Activated CD4-positive, alpha-beta T cell treated with anti-CD3 and anti-CD28 coated beads, Interleukin-2, amount 10 ng/mL, durations not matched to agents 7 days and 5 days (primary cell): ENCODE data around the gene FIS1. TPM values are rescaled to one million over a fixed set of nuclear protein-coding genes. Genes with fewer than 3 reads are reported as not detected.
"Not testable (repeated sequence)": the region's sequence is repeated elsewhere in the genome, so short reads cannot be mapped to it uniquely, and the experiment has no call there.

Experiments used
- CTCF ChIA-PET: fragments of 350-600 bp; sonication (Branson Sonifier 250); formaldehyde crosslinking; loops from one replicate; lab custom pipeline; 2021; ENCODE audit warnings: antibody characterized with exemption; lab: Charles Lee
- POLR2A ChIA-PET: fragments of 350-600 bp; sonication (Branson Sonifier 250); formaldehyde crosslinking; loops from one replicate; lab custom pipeline; 2021; ENCODE audit warnings: antibody characterized with exemption; lab: Charles Lee
- DNase-seq: peaks from one replicate; pipeline ENCODE4 v3.0.0-alpha.2; 2020
- H3K27ac Mint-ChIP-seq: one replicate; pipeline ENCODE4 v1.8.0; 2021; ENCODE audit warnings: mild to moderate bottlenecking, moderate library complexity, mixed read lengths
- H3K27me3 Mint-ChIP-seq: one replicate; pipeline ENCODE4 v1.8.0; 2021; ENCODE audit warnings: mixed read lengths
- H3K36me3 Mint-ChIP-seq: one replicate; pipeline ENCODE4 v1.8.0; 2021; ENCODE audit warnings: low read depth, mixed read lengths
- H3K4me1 Mint-ChIP-seq: one replicate; pipeline ENCODE4 v1.8.0; 2021; ENCODE audit warnings: mixed read lengths
- H3K4me3 Mint-ChIP-seq: one replicate; pipeline ENCODE4 v1.8.0; 2021; ENCODE audit warnings: mild to moderate bottlenecking, moderate library complexity, mixed read lengths
- H3K9me3 Mint-ChIP-seq: one replicate; pipeline ENCODE4 v1.8.0; 2021; ENCODE audit warnings: mixed read lengths
- total RNA-seq, 2 experiments: library from RNA; stranded (reverse); gene quantifications; one replicate each; pipeline ENCODE4 v1.2.3, GENCODE V29; 2021

FIS1 gene
- total RNA-seq, 2 experiments from 2014 or later = 87.3 to 103 TPM

- ChIA-PET CTCF (interaction anchor here (0.9 to 3.8 kb wide), 2 partner anchors 11 to 14 kb away, joined by 3 to 16 read pairs; partner anchors contain the start of genes PLOD3 and ZNHIT1), POLR2A (no interaction called here)
- Mint-ChIP-seq H3K27me3 (peaks cover 17% of the 10 kb centered on the region), H3K4me1 (peaks cover 3% of the 10 kb centered on the region), H3K27ac (no peak overlapping the region), H3K36me3 (peaks cover 10% of the 10 kb centered on the region), H3K9me3 (no peaks in the 10 kb centered on the region), H3K4me3 (no peak overlapping the region)
- DNase-seq = no peak
These were observed 38.2 kb downstream of the FIS1 start for GRCh38 chr7:101206665-101207042.

DNA sequence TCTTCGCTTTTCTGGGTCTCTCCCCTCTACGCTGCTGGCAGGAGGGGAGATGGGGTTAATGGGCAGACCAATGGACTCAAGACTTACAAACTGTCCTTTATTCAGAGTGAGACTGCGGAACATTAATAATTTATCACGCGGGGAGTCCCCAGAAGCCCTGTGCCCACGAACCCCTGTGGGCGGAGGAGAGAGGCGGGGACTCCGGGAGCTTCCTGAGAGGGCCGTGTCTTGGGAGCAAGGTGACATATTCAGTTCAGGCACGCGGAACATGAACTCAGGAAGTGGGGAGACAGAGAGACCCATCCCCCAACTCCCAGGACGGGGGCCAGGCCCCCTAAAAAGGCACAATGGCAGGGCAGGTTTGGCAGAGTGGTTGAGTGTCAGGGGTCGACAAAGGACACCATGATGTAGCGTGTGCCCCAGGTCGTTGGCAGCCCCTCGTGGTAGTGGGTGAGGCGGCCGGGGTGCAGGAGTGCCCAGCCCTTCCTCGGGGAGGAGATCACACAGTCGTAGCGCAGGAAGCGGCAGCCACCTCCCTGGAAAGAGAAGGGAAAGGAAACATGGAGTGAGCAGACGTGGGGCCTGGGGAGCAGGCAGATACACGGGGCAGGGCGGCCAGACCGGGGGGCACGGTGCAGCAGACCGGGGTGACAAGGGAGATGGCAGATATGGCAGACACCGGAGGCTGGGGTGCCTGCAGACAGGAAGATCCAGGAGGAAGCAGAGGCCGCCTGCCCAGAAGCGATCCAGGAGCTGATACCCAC, 38.8 kb downstream of the FIS1 start:
- Mint-ChIP-seq H3K27ac (no peak overlapping the region), H3K4me3 (no peak overlapping the region), H3K4me1 (peaks cover 5% of the 10 kb centered on the region), H3K36me3 (peaks cover 10% of the 10 kb centered on the region), H3K27me3 (peaks cover 22% of the 10 kb centered on the region), H3K9me3 (no peaks in the 10 kb centered on the region)
- POLR2A ChIA-PET = no interaction called here
- CTCF ChIA-PET = interaction anchor here (0.9 to 3.8 kb wide), 3 partner anchors 12 to 38 kb away, joined by 3 to 16 read pairs (median 4); partner anchors contain the start of genes PLOD3 and ZNHIT1
- DNase-seq = no peak

GRCh38 chr7:101203740-101204738, 40.8 kb downstream of the FIS1 start:
- POLR2A ChIA-PET, H3K9me3 Mint-ChIP-seq, H3K36me3 Mint-ChIP-seq: not testable (repeated sequence)
- DNase-seq = peak; percentile 14
- CTCF ChIA-PET = interaction anchor here (0.9 to 3.4 kb wide), 3 partner anchors 11 to 41 kb away, joined by 3 to 14 read pairs (median 3); no protein-coding TSS in a partner anchor
- Mint-ChIP-seq H3K27ac (peak overlapping the region; percentile 58), H3K27me3 (peaks cover 32% of the 10 kb centered on the region), H3K4me3 (peak overlapping the region; percentile 1), H3K4me1 (peaks cover 11% of the 10 kb centered on the region)

GRCh38 chr7:101202603-101202918, 42.3 kb downstream of the FIS1 start:
- H3K4me1 Mint-ChIP-seq = peaks cover 11% of the 10 kb centered on the region
- H3K27ac Mint-ChIP-seq = no peak overlapping the region
- H3K27me3 Mint-ChIP-seq = peaks cover 34% of the 10 kb centered on the region
- ChIA-PET POLR2A (no interaction called here), CTCF (interaction anchor here (3.4 kb wide), 1 partner anchor 10 kb away, joined by 14 read pairs; no protein-coding TSS in a partner anchor)
- H3K4me3 Mint-ChIP-seq = no peak overlapping the region
- peaks cover 2% of the 10 kb centered on the region for H3K36me3 Mint-ChIP-seq
- DNase-seq = no peak
- no peaks in the 10 kb centered on the region for H3K9me3 Mint-ChIP-seq

- H3K27ac Mint-ChIP-seq = no peak overlapping the region
- DNase-seq = no peak
- POLR2A ChIA-PET = no interaction called here
- H3K4me1 Mint-ChIP-seq = peaks cover 11% of the 10 kb centered on the region
- CTCF ChIA-PET = interaction anchor here (0.7 to 3.4 kb wide), 2 partner anchors 10 to 58 kb away, joined by 4 to 14 read pairs; no protein-coding TSS in a partner anchor
- H3K4me3 Mint-ChIP-seq = no peak overlapping the region
- peaks cover 2% of the 10 kb centered on the region for H3K36me3 Mint-ChIP-seq
- peaks cover 34% of the 10 kb centered on the region for H3K27me3 Mint-ChIP-seq
- no peaks in the 10 kb centered on the region for H3K9me3 Mint-ChIP-seq
These were observed 42.9 kb downstream of the FIS1 start for GRCh38 chr7:101201695-101202602.

- Mint-ChIP-seq H3K4me3 (no peak within 1 kb of the TSS), H3K4me1 (peaks cover 11% of the 10 kb centered on the region), H3K27me3 (peaks cover 34% of the 10 kb centered on the region), H3K36me3 (no peaks in the 10 kb centered on the region), H3K9me3 (no peaks in the 10 kb centered on the region), H3K27ac (peak within 1 kb of the TSS; percentile 36)
- no peak for DNase-seq
- CTCF ChIA-PET = interaction anchor here (0.6 to 1.5 kb wide), 5 partner anchors 9 to 83 kb away, joined by 3 to 7 read pairs (median 4); partner anchors contain the start of gene FIS1
- POLR2A ChIA-PET = no interaction called here
These were observed 43.9 kb downstream of the FIS1 start, which contains the start of gene MOGAT3 for GRCh38 chr7:101200862-101201599. Gene MOGAT3, minus strand, starts transcription at chr7:101201036. Its CDS starts 182 bp downstream, at chr7:101200854.

- Mint-ChIP-seq H3K27ac (no peak overlapping the region), H3K9me3 (no peaks in the 10 kb centered on the region), H3K36me3 (no peaks in the 10 kb centered on the region), H3K4me1 (peaks cover 11% of the 10 kb centered on the region), H3K4me3 (no peak overlapping the region), H3K27me3 (peaks cover 34% of the 10 kb centered on the region)
- ChIA-PET CTCF (interaction anchor here (1.0 to 1.5 kb wide), 4 partner anchors 8 to 57 kb away, joined by 3 to 7 read pairs (median 4); partner anchors contain the start of gene FIS1), POLR2A (no interaction called here)
- no peak for DNase-seq
These were observed 44.4 kb downstream of the FIS1 start for GRCh38 chr7:101200504-101200861.

- H3K36me3 Mint-ChIP-seq, H3K9me3 Mint-ChIP-seq, H3K27ac Mint-ChIP-seq, H3K4me3 Mint-ChIP-seq, DNase-seq, POLR2A ChIA-PET: not testable (repeated sequence)
- CTCF ChIA-PET = interaction anchor here (0.7 to 1.5 kb wide), 5 partner anchors 7 to 838 kb away, joined by 3 to 7 read pairs (median 4); partner anchors contain the start of gene FIS1
- Mint-ChIP-seq H3K27me3 (peaks cover 37% of the 10 kb centered on the region), H3K4me1 (peaks cover 11% of the 10 kb centered on the region)
These were observed 45.4 kb downstream of the FIS1 start for GRCh38 chr7:101199522-101199921.

GRCh38 chr7:101198476-101198875, 46.4 kb downstream of the FIS1 start:
- Mint-ChIP-seq H3K4me1 (peaks cover 8% of the 10 kb centered on the region), H3K4me3 (no peak overlapping the region), H3K27me3 (peaks cover 37% of the 10 kb centered on the region), H3K27ac (no peak overlapping the region), H3K36me3 (no peaks in the 10 kb centered on the region), H3K9me3 (no peaks in the 10 kb centered on the region)
- CTCF ChIA-PET = no interaction called here
- POLR2A ChIA-PET = interaction anchor here (0.6 kb wide), 1 partner anchor 329 kb away, joined by 5 read pairs; no protein-coding TSS in a partner anchor
- DNase-seq = no peak

GRCh38 chr7:101197991-101198390, 46.9 kb downstream of the FIS1 start:
- CTCF ChIA-PET = no interaction called here
- POLR2A ChIA-PET = no interaction called here
- no peaks in the 10 kb centered on the region for H3K36me3 Mint-ChIP-seq

DNA sequence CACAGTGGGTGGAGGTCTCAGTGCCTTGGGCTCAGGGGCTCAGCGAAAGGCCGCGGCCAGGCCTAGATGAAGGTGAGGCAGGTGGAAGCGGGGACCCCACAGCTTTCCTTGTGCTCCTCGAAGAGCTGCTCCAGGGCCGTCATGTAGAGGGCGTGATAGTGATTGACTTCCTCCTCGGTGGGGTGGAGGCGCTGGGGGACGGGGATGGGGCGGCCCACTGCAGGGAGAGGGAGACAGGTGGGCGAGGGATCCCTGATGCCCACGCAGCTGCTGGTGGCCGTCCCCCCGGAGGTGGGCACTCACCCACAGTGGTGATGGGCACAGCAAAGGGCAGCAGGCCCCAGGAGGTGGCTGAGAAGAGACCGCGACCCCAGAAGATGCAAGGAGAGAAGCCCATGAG, 49.0 kb downstream of the FIS1 start:
- Mint-ChIP-seq H3K36me3 (no peaks in the 10 kb centered on the region), H3K4me3 (no peak overlapping the region), H3K27ac (no peak overlapping the region), H3K9me3 (no peaks in the 10 kb centered on the region), H3K27me3 (peaks cover 17% of the 10 kb centered on the region), H3K4me1 (peaks cover 5% of the 10 kb centered on the region)
- DNase-seq = no peak
- POLR2A ChIA-PET = no interaction called here
- CTCF ChIA-PET = interaction anchor here (0.9 to 2.4 kb wide), 3 partner anchors 12 to 55 kb away, joined by 3 to 6 read pairs (median 3); no protein-coding TSS in a partner anchor

More at GRCh38 chr7:101197991-101198390, 46.9 kb downstream of the FIS1 start:
- Mint-ChIP-seq H3K4me3 (no peak overlapping the region), H3K27me3 (peaks cover 34% of the 10 kb centered on the region), H3K4me1 (peaks cover 8% of the 10 kb centered on the region), H3K9me3 (no peaks in the 10 kb centered on the region), H3K27ac (no peak overlapping the region)
- no peak for DNase-seq
